Activated naive CD8-positive, alpha-beta T cell treated with anti-CD3 and anti-CD28 coated beads, Interleukin-2, amount 50 U/mL, for 24 hours (primary cell): ENCODE results near the gene ADGRL2.

Experiments
- ATAC-seq: fragments of 150-1000 bp; cut with Tn5 transposase; one replicate; pipeline ENCODE4 v1.10.0; 2021
- DNase-seq: peaks from one replicate; pipeline ENCODE4 v3.0.0; 2021
- H3K27ac Mint-ChIP-seq: one replicate; pipeline ENCODE4 v1.8.0; 2021; ENCODE audit warnings: mild to moderate bottlenecking, mixed read lengths
- H3K27me3 Mint-ChIP-seq: one replicate; pipeline ENCODE4 v1.8.0; 2021; ENCODE audit warnings: mixed read lengths
- H3K36me3 Mint-ChIP-seq: one replicate; pipeline ENCODE4 v1.8.0; 2021; ENCODE audit warnings: low read depth, mixed read lengths
- H3K4me1 Mint-ChIP-seq: one replicate; pipeline ENCODE4 v1.8.0; 2021; ENCODE audit warnings: mixed read lengths
- H3K4me3 Mint-ChIP-seq: one replicate; pipeline ENCODE4 v1.8.0; 2021; ENCODE audit warnings: mild to moderate bottlenecking, moderate library complexity, mixed read lengths
- H3K9me3 Mint-ChIP-seq: one replicate; pipeline ENCODE4 v1.8.0; 2021; ENCODE audit warnings: mixed read lengths

ADGRL2 gene

GRCh38 chr1:81999364-81999763, 198.6 kb downstream of the ADGRL2 start:
- H3K4me3 Mint-ChIP-seq, result no peak overlapping the region
- H3K36me3 Mint-ChIP-seq, result no peaks in the 10 kb centered on the region
- H3K27me3 Mint-ChIP-seq, result no peaks in the 10 kb centered on the region
- DNase-seq (no peak), ATAC-seq (no peak)
- H3K27ac Mint-ChIP-seq, result no peak overlapping the region
- no peaks in the 10 kb centered on the region for H3K4me1 Mint-ChIP-seq
- H3K9me3 Mint-ChIP-seq, result no peaks in the 10 kb centered on the region

- no peak for DNase-seq
- H3K4me1 Mint-ChIP-seq, result no peaks in the 10 kb centered on the region
- no peaks in the 10 kb centered on the region for H3K9me3 Mint-ChIP-seq
- no peak overlapping the region for H3K4me3 Mint-ChIP-seq
- H3K27ac Mint-ChIP-seq, result no peak overlapping the region
- ATAC-seq, result no peak
- H3K36me3 Mint-ChIP-seq, result no peaks in the 10 kb centered on the region
- H3K27me3 Mint-ChIP-seq, result no peaks in the 10 kb centered on the region
Measured at GRCh38 chr1:82000221-82000620, 199.5 kb downstream of the ADGRL2 start.

GRCh38 chr1:82001345-82001744, 200.6 kb downstream of the ADGRL2 start:
- no peaks in the 10 kb centered on the region for H3K27me3 Mint-ChIP-seq
- no peaks in the 10 kb centered on the region for H3K9me3 Mint-ChIP-seq
- H3K36me3 Mint-ChIP-seq, result no peaks in the 10 kb centered on the region
- H3K27ac Mint-ChIP-seq, result no peak overlapping the region
- H3K4me3 Mint-ChIP-seq, result no peak overlapping the region
- DNase-seq (no peak), ATAC-seq (no peak)
- H3K4me1 Mint-ChIP-seq, result no peaks in the 10 kb centered on the region

- Mint-ChIP-seq H3K4me3 (no peak overlapping the region), H3K27ac (no peak overlapping the region), H3K9me3 (no peaks in the 10 kb centered on the region), H3K27me3 (no peaks in the 10 kb centered on the region), H3K4me1 (no peaks in the 10 kb centered on the region), H3K36me3 (no peaks in the 10 kb centered on the region)
- DNase-seq, result no peak
- ATAC-seq, result no peak
Measured at GRCh38 chr1:82007804-82008203, 207.1 kb downstream of the ADGRL2 start.

- Mint-ChIP-seq H3K27me3 (no peaks in the 10 kb centered on the region), H3K27ac (no peak overlapping the region), H3K9me3 (peaks cover 5% of the 10 kb centered on the region), H3K4me3 (no peak overlapping the region), H3K4me1 (no peaks in the 10 kb centered on the region), H3K36me3 (no peaks in the 10 kb centered on the region)
- ATAC-seq (no peak), DNase-seq (no peak)
Measured at GRCh38 chr1:82013702-82014101, 213.0 kb downstream of the ADGRL2 start.

GRCh38 chr1:82015444-82015843, 214.7 kb downstream of the ADGRL2 start:
- H3K9me3 Mint-ChIP-seq, result peaks cover 5% of the 10 kb centered on the region
- no peak for DNase-seq
- no peaks in the 10 kb centered on the region for H3K4me1 Mint-ChIP-seq
- H3K4me3 Mint-ChIP-seq, result no peak overlapping the region
- H3K36me3 Mint-ChIP-seq, result no peaks in the 10 kb centered on the region
- H3K27me3 Mint-ChIP-seq, result no peaks in the 10 kb centered on the region
- H3K27ac Mint-ChIP-seq, result no peak overlapping the region
- ATAC-seq, result no peak

- DNase-seq, result no peak
- H3K9me3 Mint-ChIP-seq, result peaks cover 5% of the 10 kb centered on the region
- H3K36me3 Mint-ChIP-seq, result no peaks in the 10 kb centered on the region
- no peak overlapping the region for H3K4me3 Mint-ChIP-seq
- no peaks in the 10 kb centered on the region for H3K4me1 Mint-ChIP-seq
- no peaks in the 10 kb centered on the region for H3K27me3 Mint-ChIP-seq
- no peak for ATAC-seq
- H3K27ac Mint-ChIP-seq, result no peak overlapping the region
Measured at GRCh38 chr1:82018319-82018718, 217.6 kb downstream of the ADGRL2 start.

- no peak overlapping the region for H3K27ac Mint-ChIP-seq
- H3K27me3 Mint-ChIP-seq, result no peaks in the 10 kb centered on the region
- no peaks in the 10 kb centered on the region for H3K4me1 Mint-ChIP-seq
- ATAC-seq (no peak), DNase-seq (no peak)
- H3K36me3 Mint-ChIP-seq, result no peaks in the 10 kb centered on the region
- no peak overlapping the region for H3K4me3 Mint-ChIP-seq
- peaks cover 7% of the 10 kb centered on the region for H3K9me3 Mint-ChIP-seq
Measured at GRCh38 chr1:82019508-82019907, 218.8 kb downstream of the ADGRL2 start.

GRCh38 chr1:82030830-82031229, 230.1 kb downstream of the ADGRL2 start:
- ATAC-seq, result no peak
- H3K36me3 Mint-ChIP-seq, result no peaks in the 10 kb centered on the region
- no peaks in the 10 kb centered on the region for H3K9me3 Mint-ChIP-seq
- H3K27ac Mint-ChIP-seq, result no peak overlapping the region
- no peaks in the 10 kb centered on the region for H3K4me1 Mint-ChIP-seq
- DNase-seq, result no peak
- no peak overlapping the region for H3K4me3 Mint-ChIP-seq
- H3K27me3 Mint-ChIP-seq, result no peaks in the 10 kb centered on the region

GRCh38 chr1:82032068-82032467, 231.3 kb downstream of the ADGRL2 start:
- Mint-ChIP-seq H3K27ac (no peak overlapping the region), H3K4me3 (no peak overlapping the region), H3K9me3 (peaks cover 4% of the 10 kb centered on the region), H3K4me1 (no peaks in the 10 kb centered on the region), H3K36me3 (no peaks in the 10 kb centered on the region), H3K27me3 (no peaks in the 10 kb centered on the region)
- no peak for DNase-seq
- ATAC-seq, result no peak

- no peaks in the 10 kb centered on the region for H3K4me1 Mint-ChIP-seq
- no peak overlapping the region for H3K4me3 Mint-ChIP-seq
- H3K27me3 Mint-ChIP-seq, result no peaks in the 10 kb centered on the region
- DNase-seq (no peak), ATAC-seq (no peak)
- H3K27ac Mint-ChIP-seq, result no peak overlapping the region
- no peaks in the 10 kb centered on the region for H3K36me3 Mint-ChIP-seq
- H3K9me3 Mint-ChIP-seq, result peaks cover 7% of the 10 kb centered on the region
Measured at GRCh38 chr1:82034812-82035211, 234.1 kb downstream of the ADGRL2 start.
